ENCODE measurements around the gene ZMYND19. TPM values are rescaled to one million over a fixed set of nuclear protein-coding genes. Genes with fewer than 3 reads are reported as not detected.
A peak's percentile ranks its signal among the peaks of the same experiment; 100 is the strongest.

The ZMYND19 gene
- total and polyA plus RNA-seq, 2 of the 8 experiments (the other 6 are each of a cell fraction or from before 2014, with no cell fraction given) = 42.4 to 58.7 TPM

DNA sequence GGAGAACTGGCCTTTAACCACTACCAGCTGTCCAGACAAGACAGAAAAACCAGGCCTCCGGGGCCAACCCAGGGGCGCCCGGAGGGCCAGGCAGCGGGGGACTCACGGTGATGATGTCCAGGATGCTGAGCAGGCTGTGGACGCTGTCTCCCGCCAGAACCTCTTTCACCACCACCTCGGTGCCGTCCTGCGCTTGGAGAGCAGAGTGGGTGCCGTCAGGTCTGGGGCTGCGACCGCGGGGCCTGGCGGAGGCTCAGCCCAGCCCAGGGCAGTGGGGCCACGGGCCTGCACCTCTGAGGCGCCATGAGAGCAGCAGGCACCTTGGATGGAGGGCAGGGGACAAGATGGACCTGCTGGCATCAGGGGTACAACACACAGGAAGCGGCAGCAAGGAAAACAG lies 49.8 kb downstream of the ZMYND19 start:
- Histone ChIP-seq H2AK5ac (ENCODE audit: low read depth, low read length) (no peak overlapping the region), H3K9me3 (ENCODE audit: insufficient read depth in 2 of 2, low read depth in 1 of 2, low read length in 1 of 2) (no peaks in the 10 kb centered on the region; a peak in 1 of 4 replicates), H2BK12ac (ENCODE audit: low read depth, low read length) (no peak overlapping the region), H3K14ac (ENCODE audit: insufficient read length) (no peak overlapping the region), H2BK120ac (replicated peaks; ENCODE audit: low read depth, low read length) (no peak overlapping the region), H4K8ac (ENCODE audit: extremely low read depth, insufficient read depth, low read length) (peak overlapping the region; percentile 39; the same call in 1 of the 2 replicates), H3K23ac (ENCODE audit: insufficient read length) (no peak overlapping the region), H3K23me2 (ENCODE audit: low read depth, low read length) (no peaks in the 10 kb centered on the region), H4K20me1 (replicated peaks in 1 of 2; ENCODE audit: control insufficient read depth in 1 of 2, insufficient read depth in 2 of 2, low read length in 2 of 2) (peaks cover 0 to 1% of the 10 kb centered on the region in 2 experiments), H3K79me2 (ENCODE audit: control insufficient read depth in 1 of 2, insufficient read depth in 2 of 2, low read length in 2 of 2) (no peaks in the 10 kb centered on the region), H3K4ac (replicated peaks; ENCODE audit: insufficient read length, low read depth, low read length) (no peak overlapping the region), H3K4me2 (ENCODE audit: insufficient read depth in 1 of 2, low read depth in 2 of 2, low read length in 2 of 2) (no peak overlapping the region), H4K5ac (ENCODE audit: insufficient read length, low read depth, low read length) (no peak overlapping the region), H3K27me3 (replicated peaks in 1 of 4; ENCODE audit: control insufficient read depth in 3 of 4, extremely low read depth in 1 of 4, insufficient read depth in 3 of 4, low read length in 3 of 4) (no peaks in the 10 kb centered on the region), H2BK20ac (ENCODE audit: low read length) (0 out of 2 replicates have a peak overlapping the region, but pooled peaks have one; percentile 10), H3K27ac (ENCODE audit: low read depth, low read length) (no peak overlapping the region), H3K4me3 (ENCODE audit: extremely low read depth in 1 of 4, insufficient read depth in 2 of 4, low read depth in 3 of 4, low read length in 4 of 4) (no peak overlapping the region), H2BK5ac (ENCODE audit: low read depth, low read length) (no peak overlapping the region), H4K91ac (replicated peaks; ENCODE audit: insufficient read length, low read length) (no peak overlapping the region), H3K36me3 (ENCODE audit: control insufficient read depth in 2 of 4, insufficient read depth in 4 of 4, low read length in 3 of 4) (no peaks in the 10 kb centered on the region), H2AFZ (ENCODE audit: low read length) (no peak overlapping the region), H3K18ac (ENCODE audit: extremely low read depth, low read length) (no peak overlapping the region), H2BK15ac (ENCODE audit: low read length) (no peak overlapping the region), H3K56ac (replicated peaks; ENCODE audit: insufficient read length, low read depth, low read length) (no peak overlapping the region), H3K4me1 (replicated peaks in 1 of 4; ENCODE audit: control insufficient read depth in 3 of 4, insufficient read depth in 4 of 4, low read length in 3 of 4) (no peaks in the 10 kb centered on the region; a peak in 1 of 7 replicates), H3K79me1 (ENCODE audit: low read depth, low read length) (no peaks in the 10 kb centered on the region), H3K9ac (replicated peaks in 1 of 4; ENCODE audit: extremely low read depth in 1 of 4, low read depth in 3 of 4, low read length in 3 of 4) (no peak overlapping the region)
- FAIRE-seq (no peak), DNase-seq (ENCODE audit: low read depth in 1 of 2, low spot score in 2 of 2) (no peak)
- ChIA-PET POLR2A (ENCODE audit: partially characterized antibody) (interaction anchor here (0.5 kb wide), 1 partner anchor 121 kb away, joined by 3 read pairs; no protein-coding TSS in a partner anchor), CTCF (ENCODE audit: partially characterized antibody) (interaction anchor here (0.6 to 2.2 kb wide), 4 partner anchors 10 to 126 kb away, joined by 3 to 7 read pairs (median 3); no protein-coding TSS in a partner anchor)
- 95% methylated on average over 18 of the region's 18 CpGs; no CpG with 5 or more reads in 1 of the 2 experiments for WGBS, 2 experiments (ENCODE audit: extremely low coverage in 1 of 2, insufficient coverage in 1 of 2, insufficient read length in 1 of 2, insufficient replicate concordance in 2 of 2, low coverage in 1 of 2, low lambda C conversion rate in 2 of 2, missing lambda C conversion rate in 1 of 2)

All from H1 (cell line).